T-helper 2 cell treated with Interferon-gamma antibody and Interleukin-4, amounts not matched to agents 100 ng/mL and 5 ng/mL, for 36 hours (primary cell): ENCODE data around the gene FSTL4. TPM values are rescaled to one million over a fixed set of nuclear protein-coding genes. Genes with fewer than 3 reads are reported as not detected.
"Not testable (repeated sequence)": the region's sequence is repeated elsewhere in the genome, so short reads cannot be mapped to it uniquely, and the experiment has no call there.

Source experiments
- intact Hi-C: fragments of 100-400 bp; cut with micrococcal nuclease; formaldehyde crosslinking; loops from one replicate; pipeline ENCODE4 v1.15.1; 2023
- total RNA-seq: library from RNA; stranded (reverse); gene quantifications from 2 replicates; pipeline ENCODE4 v1.2.3, GENCODE V29; 2022

The FSTL4 gene
- total RNA-seq, 1 donor from 2014 or later, result not detected

- intact Hi-C loops, result no loop called here
Measured at GRCh38 chr5:133559960-133560359, 52.4 kb downstream of the FSTL4 start.

- intact Hi-C loops, result no loop called here
Measured at GRCh38 chr5:133556551-133556950, 55.8 kb downstream of the FSTL4 start.

- intact Hi-C loops, result loop anchor here (5.0 kb wide), 1 partner anchor 58 kb away; the partner anchor contains the start of gene FSTL4
Measured at GRCh38 chr5:133554279-133554678, 58.1 kb downstream of the FSTL4 start.

GRCh38 chr5:133552925-133553525, 59.3 kb downstream of the FSTL4 start:
- intact Hi-C loops, result loop anchor here (1.0 to 5.0 kb wide), 2 partner anchors 59 to 316 kb away; partner anchors contain the start of gene FSTL4

GRCh38 chr5:133546500-133546899, 65.8 kb downstream of the FSTL4 start:
- intact Hi-C loops, result no loop called here

GRCh38 chr5:133544346-133544745, 68.0 kb downstream of the FSTL4 start:
- intact Hi-C loops, result no loop called here

GRCh38 chr5:133539818-133540217, 72.5 kb downstream of the FSTL4 start:
- intact Hi-C loops, result no loop called here

- intact Hi-C loops, result no loop called here
Measured at GRCh38 chr5:133538718-133539117, 73.6 kb downstream of the FSTL4 start.

- intact Hi-C loops, result not testable (repeated sequence)
Measured at GRCh38 chr5:133535241-133535929, 77.0 kb downstream of the FSTL4 start.

- intact Hi-C loops, result no loop called here
Measured at GRCh38 chr5:133534566-133534965, 77.8 kb downstream of the FSTL4 start.

- intact Hi-C loops, result no loop called here
Measured at GRCh38 chr5:133533541-133533940, 78.8 kb downstream of the FSTL4 start.

GRCh38 chr5:133531594-133531993, 80.7 kb downstream of the FSTL4 start:
- intact Hi-C loops, result no loop called here

- intact Hi-C loops, result no loop called here
Measured at GRCh38 chr5:133531178-133531577, 81.2 kb downstream of the FSTL4 start.

- intact Hi-C loops, result no loop called here
Measured at GRCh38 chr5:133530270-133530669, 82.1 kb downstream of the FSTL4 start.

GRCh38 chr5:133528841-133529240, 83.5 kb downstream of the FSTL4 start:
- intact Hi-C loops, result no loop called here

- intact Hi-C loops, result no loop called here
Measured at GRCh38 chr5:133527311-133527710, 85.0 kb downstream of the FSTL4 start.

GRCh38 chr5:133526368-133526767, 86.0 kb downstream of the FSTL4 start:
- intact Hi-C loops, result no loop called here

- intact Hi-C loops, result no loop called here
Measured at GRCh38 chr5:133525126-133525525, 87.2 kb downstream of the FSTL4 start.

- intact Hi-C loops, result no loop called here
Measured at GRCh38 chr5:133524666-133525065, 87.7 kb downstream of the FSTL4 start.

GRCh38 chr5:133523961-133524586, 88.3 kb downstream of the FSTL4 start:
- intact Hi-C loops, result no loop called here

GRCh38 chr5:133523013-133523658, 89.2 kb downstream of the FSTL4 start:
- intact Hi-C loops, result no loop called here

- intact Hi-C loops, result no loop called here
Measured at GRCh38 chr5:133521801-133522200, 90.5 kb downstream of the FSTL4 start.
